HepG2 (cell line): ENCODE data around the gene CTDSP1. TPM values are rescaled to one million over a fixed set of nuclear protein-coding genes. Genes with fewer than 3 reads are reported as not detected.
A peak's percentile ranks its signal among the peaks of the same experiment; 100 is the strongest.

Source experiments
- ARNT ChIP-seq: fragments of 450-650 bp; IDR thresholded peaks from 2 replicates; pipeline ENCODE4 v1.6.1; 2017
- BRD4 ChIP-seq: sonication (generic); formaldehyde crosslinking; IDR thresholded peaks from 2 replicates; pipeline ENCODE4 v1.4.0; 2020; ENCODE audit warnings: missing genetic modification reagents
- DDIT3 ChIP-seq: sonication (generic); formaldehyde crosslinking; IDR thresholded peaks from 2 replicates; pipeline ENCODE4 v1.4.0; 2020; ENCODE audit warnings: mild to moderate bottlenecking, missing genetic modification reagents
- DMAP1 ChIP-seq: IDR thresholded peaks from 2 replicates; pipeline ENCODE4 v1.6.1; 2016
- FIP1L1 ChIP-seq: fragments of 200-400 bp; formaldehyde crosslinking; IDR thresholded peaks from 2 replicates; pipeline ENCODE4 v1.6.1; 2018; ENCODE audit warnings: low read depth, mild to moderate bottlenecking, low read length, moderate library complexity, borderline replicate concordance; ENCODE audit not compliant: insufficient read depth
- FOXK1 ChIP-seq: sonication (generic); formaldehyde crosslinking; IDR thresholded peaks from 2 replicates; pipeline ENCODE4 v1.4.0; 2020; ENCODE audit warnings: low read depth, missing genetic modification reagents, borderline replicate concordance
- FOXO1 ChIP-seq: sonication (generic); formaldehyde crosslinking; IDR thresholded peaks from 2 replicates; pipeline ENCODE4 v1.4.0; 2020; ENCODE audit warnings: missing genetic modification reagents
- FUBP1 ChIP-seq: sonication (generic); formaldehyde crosslinking; IDR thresholded peaks from 2 replicates; pipeline ENCODE4 v1.5.1; 2020; ENCODE audit warnings: missing genetic modification reagents, mild to moderate bottlenecking, borderline replicate concordance
- MBNL3 ChIP-seq: fragments of 250-450 bp; sonication (Bioruptor Pico); conservative IDR thresholded peaks from 2 replicates; pipeline ENCODE4 v1.8.0; 2022; ENCODE audit warnings: mild to moderate bottlenecking, inconsistent platforms
- NCOR1 ChIP-seq: fragments of 200-600 bp; sonication (generic); IDR thresholded peaks from 2 replicates; pipeline ENCODE4 v1.7.0; 2017; ENCODE audit warnings: antibody characterized with exemption, low read length, borderline replicate concordance
- PLSCR1 ChIP-seq: sonication (generic); formaldehyde crosslinking; IDR thresholded peaks from 2 replicates; pipeline ENCODE4 v1.5.0; 2020; ENCODE audit warnings: missing genetic modification reagents, mild to moderate bottlenecking, borderline replicate concordance
- SRF ChIP-seq: IDR thresholded peaks from 2 replicates; pipeline ENCODE4 v1.6.1; 2011; ENCODE audit warnings: mild to moderate bottlenecking, low read depth, low read length, moderate library complexity
- ZKSCAN5 ChIP-seq: sonication (generic); formaldehyde crosslinking; IDR thresholded peaks from 2 replicates; pipeline ENCODE4 v1.5.1; 2020; ENCODE audit warnings: mild to moderate bottlenecking, missing genetic modification reagents
- ZNF160 ChIP-seq: sonication (generic); formaldehyde crosslinking; IDR thresholded peaks from 2 replicates; pipeline ENCODE4 v1.8.0; 2022; ENCODE audit warnings: mild to moderate bottlenecking, inconsistent platforms, missing genetic modification reagents
- ZNF20 ChIP-seq: sonication (generic); formaldehyde crosslinking; IDR thresholded peaks from 2 replicates; pipeline ENCODE4 v1.4.0; 2020; ENCODE audit warnings: mild to moderate bottlenecking, moderate library complexity, missing genetic modification reagents
- ZNF670 ChIP-seq: sonication (generic); formaldehyde crosslinking; IDR thresholded peaks from 2 replicates; pipeline ENCODE4 v1.8.0; 2022; ENCODE audit warnings: mild to moderate bottlenecking, missing genetic modification reagents, borderline replicate concordance
- ZNF687 ChIP-seq: sonication (generic); formaldehyde crosslinking; IDR thresholded peaks from 2 replicates; pipeline ENCODE4 v1.5.1; 2020; ENCODE audit warnings: mild to moderate bottlenecking, missing genetic modification reagents, moderate library complexity
- ZNF891 ChIP-seq: sonication (generic); formaldehyde crosslinking; IDR thresholded peaks from 2 replicates; pipeline ENCODE4 v1.5.0; 2020; ENCODE audit warnings: mild to moderate bottlenecking, missing genetic modification reagents
- ZZZ3 ChIP-seq: sonication (generic); formaldehyde crosslinking; IDR thresholded peaks from 2 replicates; pipeline ENCODE4 v1.4.0; 2020; ENCODE audit warnings: missing genetic modification reagents, mild to moderate bottlenecking, borderline replicate concordance
- polyA plus RNA-seq, 8 experiments: library from polyadenylated mRNA; depleted of rRNA in 3 of 8; stranded (reverse) in 7 of 8; unstranded in 1 of 8; fragments of >200 nt; fragmentation: Illumina TruSeq in 4 of 8; extraction: Trizol in 4 of 8; gene quantifications; 2 replicates each; pipeline versions ENCODE4 v1.2.1 to v1.2.3, GENCODE V29; 2011 to 2016; ENCODE audit warnings: low read depth in 4 of 8, missing spikeins in 1 of 8, mixed read lengths in 1 of 8; ENCODE audit not compliant: insufficient read depth in 1 of 8
- total RNA-seq, 5 experiments: library from RNA; depleted of rRNA; stranded (reverse); fragments of >200 nt; fragmentation: Illumina TruSeq; extraction: Trizol; gene quantifications; 2 replicates each; pipeline ENCODE4 v1.2.3, GENCODE V29; 2016; ENCODE audit warnings: low read depth in 1 of 5
- TF ChIP-seq, protein P1 (sequence below): sonication (generic); formaldehyde crosslinking; IDR thresholded peaks from 2 replicates; pipeline ENCODE4 v1.4.0; 2020; ENCODE audit warnings: missing genetic modification reagents

Gene CTDSP1
- total and polyA plus RNA-seq, 2 of the 13 experiments (the other 11 are each of a cell fraction or from before 2014, with no cell fraction given) = 91.0 to 268 TPM

DNA sequence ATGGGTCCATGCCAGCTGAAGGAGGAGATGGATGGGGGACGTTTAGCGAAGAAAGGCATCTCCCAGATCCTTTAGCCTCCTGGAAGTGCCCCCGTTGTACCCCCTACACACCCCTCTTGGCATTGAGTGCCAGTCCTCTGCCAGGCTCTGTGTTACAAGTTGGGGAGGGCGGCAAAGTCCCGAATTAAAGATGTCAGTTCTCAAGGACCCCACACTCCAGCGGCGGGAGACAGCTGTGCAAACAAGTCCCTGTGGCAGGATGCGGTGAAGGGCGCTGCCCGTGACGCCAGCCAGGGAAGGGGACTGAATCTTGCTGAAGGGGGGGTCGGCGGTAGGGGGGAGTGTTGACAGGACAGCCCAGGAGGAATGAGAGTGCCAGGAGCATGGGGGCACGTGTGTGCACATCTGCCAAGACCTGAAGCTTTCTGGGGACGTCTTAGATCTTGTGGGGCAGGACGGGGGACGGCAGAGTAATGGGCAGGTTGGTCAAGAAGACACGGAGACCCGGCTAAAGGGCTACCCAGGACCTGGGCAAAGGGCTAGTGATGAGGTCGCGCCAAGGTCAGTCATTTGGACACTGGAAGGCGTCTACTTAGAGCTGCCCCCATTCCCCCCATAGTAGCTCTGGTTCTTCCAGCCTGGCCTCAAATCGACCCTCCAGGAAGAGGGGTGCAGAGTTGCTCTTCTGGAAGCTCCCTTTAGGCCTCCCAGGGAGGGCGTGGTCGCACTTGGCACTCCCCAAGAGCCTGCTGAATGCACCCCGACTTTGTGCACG, 2.8 kb upstream of the CTDSP1 start (continued):
- TF ChIP-seq ZNF670 (CRISPR knock-in tag) (no peak), DDIT3 (CRISPR knock-in tag) (no peak), ZNF160 (0 out of 2 replicates have a peak, but pooled peaks have one; percentile 17), BRD4 (no peak), ZNF687 (CRISPR knock-in tag) (peak; percentile 39), DMAP1 (no peak), PLSCR1 (CRISPR knock-in tag) (no peak), ZNF891 (CRISPR knock-in tag) (0 out of 2 replicates have a peak, but pooled peaks have one; percentile 15), ZZZ3 (no peak), FIP1L1 (peak; percentile 36; the same call in 1 of the 2 replicates), MBNL3 (CRISPR knock-in tag) (no peak), SRF (no peak), FOXO1 (CRISPR knock-in tag) (no peak), FOXK1 (CRISPR knock-in tag) (no peak), NCOR1 (no peak), FUBP1 (CRISPR knock-in tag) (no peak), ZKSCAN5 (no peak), ARNT (no peak), ZNF20 (CRISPR knock-in tag) (peak; percentile 80)
- TF ChIP-seq, protein P1, sequence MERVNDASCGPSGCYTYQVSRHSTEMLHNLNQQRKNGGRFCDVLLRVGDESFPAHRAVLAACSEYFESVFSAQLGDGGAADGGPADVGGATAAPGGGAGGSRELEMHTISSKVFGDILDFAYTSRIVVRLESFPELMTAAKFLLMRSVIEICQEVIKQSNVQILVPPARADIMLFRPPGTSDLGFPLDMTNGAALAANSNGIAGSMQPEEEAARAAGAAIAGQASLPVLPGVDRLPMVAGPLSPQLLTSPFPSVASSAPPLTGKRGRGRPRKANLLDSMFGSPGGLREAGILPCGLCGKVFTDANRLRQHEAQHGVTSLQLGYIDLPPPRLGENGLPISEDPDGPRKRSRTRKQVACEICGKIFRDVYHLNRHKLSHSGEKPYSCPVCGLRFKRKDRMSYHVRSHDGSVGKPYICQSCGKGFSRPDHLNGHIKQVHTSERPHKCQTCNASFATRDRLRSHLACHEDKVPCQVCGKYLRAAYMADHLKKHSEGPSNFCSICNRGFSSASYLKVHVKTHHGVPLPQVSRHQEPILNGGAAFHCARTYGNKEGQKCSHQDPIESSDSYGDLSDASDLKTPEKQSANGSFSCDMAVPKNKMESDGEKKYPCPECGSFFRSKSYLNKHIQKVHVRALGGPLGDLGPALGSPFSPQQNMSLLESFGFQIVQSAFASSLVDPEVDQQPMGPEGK = peak; percentile 88
